Fibroblast of skin of left biceps (primary cell): ENCODE measurements around the gene MAPT.
"Not testable (repeated sequence)": the region's sequence is repeated elsewhere in the genome, so short reads cannot be mapped to it uniquely, and the experiment has no call there.

Experiments used
- DNase-seq, 2 experiments: peaks; one replicate each; pipeline ENCODE4 v3.0.0-alpha.2; 2013; ENCODE audit warnings: low read depth in 2 of 2

Gene MAPT

DNA sequence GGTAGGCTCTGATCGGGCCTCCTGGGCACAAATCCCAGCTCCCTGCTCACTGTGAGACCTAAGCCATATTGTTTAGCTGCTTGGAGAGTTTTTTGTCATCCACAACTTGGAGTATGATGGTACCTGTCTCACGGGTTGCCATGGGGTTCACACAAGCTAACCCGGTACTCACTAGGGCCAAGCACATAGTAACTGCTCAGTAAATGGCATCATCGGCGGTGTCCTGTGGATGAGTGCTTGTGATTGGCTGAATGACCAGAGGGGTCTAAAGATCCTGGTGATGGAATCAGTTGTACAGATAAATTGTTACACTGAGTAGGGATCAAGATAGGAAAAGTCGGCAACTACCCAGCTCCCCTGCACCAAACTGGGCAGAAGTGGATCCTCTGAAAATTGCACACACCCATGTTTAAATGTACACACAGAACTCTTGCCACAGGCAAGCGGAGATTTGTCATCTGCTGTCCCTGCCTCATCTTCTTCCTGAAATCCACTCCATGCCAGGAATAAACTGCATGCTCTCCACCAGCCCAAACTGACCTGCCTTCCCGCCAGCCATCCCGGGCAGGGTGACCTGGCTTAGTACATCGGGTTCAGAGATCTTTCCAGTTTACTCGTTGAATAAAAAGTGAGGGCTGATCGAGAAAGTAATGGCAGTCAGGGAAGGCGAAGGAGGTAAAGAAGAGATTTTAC is 6.5 kb downstream of the MAPT start:
- DNase-seq = no peak

DNA sequence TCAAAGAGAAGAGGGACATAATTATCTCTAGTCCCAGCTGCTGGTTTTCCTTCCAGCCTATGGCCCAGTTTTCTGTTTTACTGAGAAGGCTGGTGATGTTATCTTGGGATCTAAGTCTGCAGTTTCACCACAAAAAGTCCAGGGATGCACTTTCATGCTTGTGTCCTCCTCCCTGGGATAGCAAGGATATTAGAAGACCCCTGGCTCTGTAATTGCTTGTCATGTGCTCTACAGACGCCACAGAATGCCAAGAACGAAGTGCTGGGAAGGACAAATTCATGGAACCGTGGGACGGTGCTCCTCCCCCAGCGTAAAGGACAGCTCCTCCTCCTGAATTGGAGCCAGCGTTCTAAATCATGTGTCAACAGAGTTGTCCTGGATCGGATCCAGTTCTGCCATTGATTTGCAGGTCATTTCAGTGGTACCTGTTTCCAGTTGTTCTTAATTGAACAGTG is 8.6 kb downstream of the MAPT start:
- no peak for DNase-seq

- DNase-seq = no peak
These were observed 10.5 kb downstream of the MAPT start for GRCh38 chr17:45904866-45905265.

DNA sequence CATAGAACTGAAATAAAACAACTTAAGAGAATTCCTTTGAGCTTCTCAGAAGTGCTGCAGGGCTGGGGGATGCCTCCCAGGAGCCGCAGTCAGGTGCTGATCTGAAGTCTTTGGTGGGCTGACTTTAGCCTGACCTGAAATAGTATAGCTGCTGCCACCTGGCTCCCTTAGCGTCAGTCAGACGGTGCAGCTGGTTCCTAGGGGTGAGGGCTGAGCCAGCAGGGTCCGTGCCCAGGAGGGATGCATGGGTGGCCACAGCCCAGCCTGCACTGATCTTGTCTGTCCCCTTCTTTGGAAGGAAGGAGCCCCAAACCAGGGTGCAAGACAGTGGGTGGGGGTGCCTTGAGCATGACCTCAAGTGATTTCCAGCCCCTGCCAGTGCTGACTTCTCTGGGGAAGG is 11.5 kb downstream of the MAPT start:
- DNase-seq = no peak

- no peak for DNase-seq
These were observed 11.9 kb downstream of the MAPT start for GRCh38 chr17:45906237-45906636.

- no peak for DNase-seq
These were observed 12.7 kb downstream of the MAPT start for GRCh38 chr17:45906927-45907622.

DNA sequence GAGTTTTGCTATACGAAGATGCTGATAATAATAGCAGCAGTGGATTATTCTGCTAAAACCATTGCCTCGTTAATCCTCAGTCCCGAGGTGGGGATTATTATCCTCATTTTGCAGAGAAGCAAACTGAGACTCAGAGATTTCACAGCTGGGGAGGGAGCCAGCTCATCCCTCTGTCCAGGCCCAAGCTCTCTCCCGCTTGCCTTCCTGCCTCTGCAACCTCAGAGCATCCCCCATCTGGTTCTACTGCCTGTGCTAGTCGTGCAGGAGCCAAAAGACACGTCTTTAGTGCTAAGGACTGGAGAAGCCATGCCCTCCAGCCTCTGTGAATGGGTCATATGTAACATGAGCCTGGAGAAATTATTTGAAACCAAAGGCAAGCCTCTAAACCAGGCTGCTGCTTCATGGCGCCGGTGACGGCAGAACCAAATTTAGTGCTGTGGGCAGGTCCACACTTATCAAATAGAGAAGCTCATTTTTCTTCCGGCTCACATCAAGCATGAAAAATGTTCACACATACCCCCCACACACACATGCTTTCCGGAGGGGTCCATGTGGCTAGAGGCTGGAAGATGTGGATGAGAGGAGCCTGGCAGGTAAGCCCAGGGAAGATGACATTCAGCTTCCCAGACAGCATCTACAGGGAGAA is 13.5 kb downstream of the MAPT start:
- DNase-seq = no peak

DNA sequence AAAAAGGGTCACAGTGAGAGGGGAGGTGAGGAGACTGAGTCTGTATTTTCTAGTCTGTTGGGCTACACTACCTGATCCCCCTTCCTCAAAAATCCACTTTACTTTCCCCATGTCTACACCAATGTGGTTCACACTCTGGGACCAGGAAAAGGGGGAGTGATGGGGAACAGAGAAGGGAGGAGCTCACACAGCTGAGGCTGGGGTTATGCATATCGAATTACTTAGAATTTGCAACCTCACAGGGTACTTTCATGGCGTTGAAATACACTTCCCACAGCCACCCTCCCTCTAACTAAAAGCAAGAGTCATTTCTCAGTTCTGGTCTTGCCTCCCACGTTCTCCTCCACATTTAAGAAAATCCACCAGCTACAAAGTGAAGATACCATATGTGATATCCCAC is 14.1 kb downstream of the MAPT start:
- no peak for DNase-seq

DNA sequence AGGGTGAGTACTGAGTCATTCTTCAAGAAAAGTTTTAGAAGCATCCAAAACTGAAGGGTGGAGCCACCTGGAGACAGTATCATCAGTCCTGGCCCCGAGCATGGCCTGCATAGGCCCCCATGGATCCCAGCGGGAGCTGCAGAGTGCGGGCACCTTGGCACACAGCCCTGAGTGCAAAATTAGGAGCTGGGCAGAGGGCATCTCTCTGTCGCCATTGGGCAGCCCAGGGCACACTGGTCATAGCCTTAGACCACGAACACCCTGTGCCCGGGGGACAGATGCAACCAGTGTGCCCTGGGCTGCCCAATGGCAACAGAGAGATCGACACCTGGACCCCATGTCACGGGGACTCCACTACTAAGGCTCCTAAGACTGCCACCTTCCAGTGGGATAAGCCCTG is 14.6 kb downstream of the MAPT start:
- DNase-seq = no peak

- no peak for DNase-seq
These were observed 16.3 kb downstream of the MAPT start for GRCh38 chr17:45910667-45911066.

DNA sequence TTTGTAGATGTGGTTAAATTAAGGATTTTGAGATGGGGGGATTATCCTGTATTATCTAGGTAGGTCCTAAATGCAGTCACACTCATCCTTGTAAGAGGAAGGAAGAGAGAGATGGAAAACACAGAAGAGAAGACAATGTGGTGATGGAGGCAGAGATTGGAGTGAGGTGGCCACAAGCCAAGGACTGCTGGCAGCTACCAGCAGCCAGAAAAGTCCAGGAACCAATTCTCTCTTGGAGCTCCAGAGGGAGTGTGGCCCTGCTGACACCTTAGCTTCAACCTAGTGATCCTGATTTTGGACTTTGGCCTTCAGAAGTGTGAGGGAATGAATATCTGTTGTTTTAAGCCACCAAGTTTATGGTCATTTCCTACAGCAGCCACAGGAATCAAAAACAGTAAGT is 18.0 kb downstream of the MAPT start:
- DNase-seq = no peak

GRCh38 chr17:45913030-45913429 is 18.7 kb downstream of the MAPT start:
- not testable (repeated sequence) for DNase-seq

DNA sequence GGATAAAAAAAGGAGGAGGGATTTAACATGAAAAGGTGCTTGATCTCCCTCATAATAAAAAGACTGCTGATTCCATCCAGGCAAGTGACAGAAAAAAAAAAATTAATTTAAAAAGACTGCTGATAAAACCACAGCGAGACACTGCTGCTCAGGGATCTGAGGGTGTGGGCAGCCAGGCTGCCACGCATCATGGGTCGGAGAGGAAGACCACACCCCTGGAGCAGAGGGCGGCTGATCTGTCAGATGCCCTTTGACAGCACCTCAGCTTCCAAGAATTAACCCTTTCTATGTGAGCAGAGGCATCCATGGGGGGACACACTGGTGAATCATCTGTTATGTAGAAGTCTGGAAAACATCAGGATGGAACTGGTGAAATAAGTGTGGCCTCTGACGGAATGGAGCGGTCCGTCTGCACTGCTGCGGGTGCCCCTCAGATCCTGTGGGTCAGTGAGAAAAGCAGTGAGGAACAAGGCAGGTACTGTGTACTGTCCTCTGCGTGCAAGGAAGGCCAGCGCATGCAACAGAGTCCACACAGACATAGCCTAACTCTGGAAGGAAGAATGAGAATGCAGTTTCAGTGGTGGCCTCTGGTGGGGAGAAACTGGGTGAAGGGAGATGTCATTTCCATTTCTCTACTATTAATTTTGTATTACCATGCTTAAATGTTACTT is 19.8 kb downstream of the MAPT start:
- no peak for DNase-seq

GRCh38 chr17:45915263-45915662 is 20.9 kb downstream of the MAPT start:
- DNase-seq = no peak

GRCh38 chr17:45917081-45917480 is 22.7 kb downstream of the MAPT start:
- no peak for DNase-seq

DNA sequence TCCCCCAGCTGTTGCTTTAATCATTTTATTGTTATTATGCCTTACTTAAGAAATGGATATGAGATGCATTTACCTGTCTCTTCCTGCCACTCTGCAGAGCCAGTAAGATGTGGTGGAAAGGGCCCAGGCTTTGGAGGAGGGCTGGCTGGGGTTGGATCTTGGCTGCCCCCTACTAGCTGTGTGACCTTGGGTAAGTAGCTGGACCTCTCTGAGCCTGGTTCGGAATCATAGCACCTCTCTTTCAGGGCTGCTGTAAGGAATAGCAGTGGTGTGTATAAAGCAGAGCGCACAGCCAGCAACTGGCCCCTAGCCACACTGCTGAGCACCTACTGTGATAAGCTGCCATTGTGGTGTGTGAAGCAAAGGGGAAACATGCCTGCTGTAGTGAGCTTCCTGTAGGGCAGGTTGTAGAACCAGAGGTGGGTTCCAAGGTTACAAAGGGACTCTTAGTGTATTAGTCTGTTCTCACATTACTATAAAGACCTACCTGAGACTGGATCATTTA is 23.9 kb downstream of the MAPT start:
- DNase-seq = no peak

GRCh38 chr17:45919136-45919535 is 24.8 kb downstream of the MAPT start:
- DNase-seq = no peak

DNA sequence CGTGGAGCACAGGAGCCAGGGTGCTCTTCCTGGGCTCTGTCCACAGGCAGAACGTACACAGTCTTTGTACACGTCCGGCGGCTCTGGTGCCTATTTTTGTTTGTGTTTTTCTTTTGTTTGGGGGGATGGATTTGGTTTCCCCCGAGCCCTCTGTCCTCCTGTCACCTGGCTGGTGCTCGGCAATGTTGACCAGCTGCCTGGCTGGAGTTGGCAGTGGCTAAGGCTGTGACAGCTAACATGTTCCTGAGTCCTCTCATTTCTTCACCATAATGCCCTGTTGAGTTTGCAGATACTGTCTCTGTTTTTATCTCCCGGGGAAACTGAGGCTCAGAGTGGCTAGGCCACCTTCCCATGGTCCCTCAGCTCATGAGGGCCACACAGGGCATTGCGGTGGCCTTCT is 25.7 kb downstream of the MAPT start:
- DNase-seq = no peak

DNA sequence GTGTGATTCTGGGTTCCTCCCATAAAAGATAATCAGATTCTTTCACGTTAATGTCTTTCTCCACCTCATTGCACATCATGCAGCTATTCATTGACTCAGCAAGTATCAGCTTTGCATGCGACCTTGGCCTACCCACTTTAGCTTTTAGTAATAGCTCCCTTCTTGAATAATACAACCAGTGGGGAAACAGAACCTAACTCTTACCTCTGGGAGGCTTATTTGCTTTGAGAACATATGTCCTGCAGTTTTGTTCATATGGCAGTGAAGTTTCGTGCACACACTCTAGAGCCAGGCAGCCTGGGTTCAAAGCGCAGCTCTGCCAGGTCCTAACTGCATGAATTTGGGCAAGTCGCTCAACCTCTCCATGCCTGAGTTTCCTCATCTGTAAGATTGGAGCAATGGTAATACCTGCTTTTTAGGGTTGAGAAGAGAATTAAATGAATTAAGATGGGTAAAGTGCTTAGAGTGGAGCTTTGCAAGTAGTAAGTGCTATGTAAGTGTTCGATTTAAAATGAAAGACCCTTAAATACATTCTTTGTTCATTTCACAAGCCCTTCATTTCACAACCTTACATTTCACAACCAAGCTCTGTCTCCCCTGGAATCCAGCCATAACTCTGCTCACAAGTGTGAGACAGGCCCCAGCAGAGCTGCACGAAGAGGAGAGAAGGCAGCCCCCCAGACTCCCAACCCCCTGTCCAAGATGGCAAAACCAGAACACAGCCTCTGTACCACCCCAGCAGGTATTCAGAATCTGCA is 29.3 kb downstream of the MAPT start:
- peak; percentile 3 to 5 for DNase-seq

- no peak for DNase-seq
These were observed 30.0 kb downstream of the MAPT start for GRCh38 chr17:45924332-45924820.

- no peak for DNase-seq
These were observed 31.0 kb downstream of the MAPT start for GRCh38 chr17:45925311-45925710.
